BLaER1 treated with 17β-estradiol and CSF1 and Interleukin-3, amounts not matched to agents 10 nM and 100 nM (cell line): ENCODE data around the gene DYNC2H1.

ENCODE experiments used
- H3K27ac ChIP-seq, 11 experiments: shearing (Covaris generic); formaldehyde crosslinking; 2 replicates each; pipeline ENCODE4 v1.8.1; 2022
- H3K27me3 ChIP-seq, 11 experiments: shearing (Covaris generic); formaldehyde crosslinking; 2 replicates each; pipeline ENCODE4 v1.8.1; 2022
- H3K36me3 ChIP-seq, 11 experiments: shearing (Covaris generic); formaldehyde crosslinking; 2 replicates each; pipeline ENCODE4 v1.8.1; 2022
- H3K4me1 ChIP-seq, 10 experiments: shearing (Covaris generic); formaldehyde crosslinking; 2 replicates each; pipeline ENCODE4 v1.8.1; 2022
- H3K4me2 ChIP-seq, 11 experiments: shearing (Covaris generic); formaldehyde crosslinking; 2 replicates each; pipeline ENCODE4 v1.8.1; 2022
- H3K4me3 ChIP-seq, 10 experiments: shearing (Covaris generic); formaldehyde crosslinking; 2 replicates each; pipeline ENCODE4 v1.8.1; 2022
- H3K9ac ChIP-seq, 11 experiments: shearing (Covaris generic); formaldehyde crosslinking; 2 replicates each; pipeline ENCODE4 v1.8.1; 2022
- H3K9me3 ChIP-seq, 11 experiments: shearing (Covaris generic); formaldehyde crosslinking; replicated peaks in 1 of 11; 2 replicates each; pipeline ENCODE4 v1.8.1; 2022
- H4K20me1 ChIP-seq, 11 experiments: shearing (Covaris generic); formaldehyde crosslinking; 2 replicates each; pipeline ENCODE4 v1.8.1; 2022
- Cebpa-rat ChIP-seq, 11 experiments: shearing (Covaris generic); IDR thresholded peaks; 2 replicates each; pipeline ENCODE4 v1.8.1; 2022

The DYNC2H1 gene

GRCh38 chr11:103327721-103328120 lies 218.5 kb downstream of the DYNC2H1 start:
- H3K4me3 ChIP-seq, result no peak overlapping the region
- no peak overlapping the region for H3K27ac ChIP-seq

GRCh38 chr11:103332409-103332808 lies 223.2 kb downstream of the DYNC2H1 start:
- no peak overlapping the region for H3K4me3 ChIP-seq
- no peaks in the 10 kb centered on the region for H3K27me3 ChIP-seq
- no peak overlapping the region for H3K4me2 ChIP-seq
- 0 out of 20 replicates have a peak, but pooled peaks cover 0 to 4% (median 0%) of the 10 kb centered on the region in 10 experiments for H3K4me1 ChIP-seq
- H4K20me1 ChIP-seq, result no peaks in the 10 kb centered on the region
- no peaks in the 10 kb centered on the region; a peak in 2 of 22 replicates for H3K36me3 ChIP-seq
- no peak for TF ChIP-seq Cebpa-rat (IDR thresholded peaks at IDR 0.05)
- H3K27ac ChIP-seq, result no peak overlapping the region
- no peak overlapping the region for H3K9ac ChIP-seq
- no peaks in the 10 kb centered on the region for H3K9me3 ChIP-seq

More at GRCh38 chr11:103327721-103328120, 218.5 kb downstream of the DYNC2H1 start:
- H3K36me3 ChIP-seq, result peaks cover 0 to 25% (median 0%) of the 10 kb centered on the region in 11 experiments; a peak in 5 of 22 replicates
- no peak overlapping the region for H3K4me2 ChIP-seq
- H3K27me3 ChIP-seq, result no peaks in the 10 kb centered on the region
- no peaks in the 10 kb centered on the region for H4K20me1 ChIP-seq
- no peak overlapping the region for H3K9ac ChIP-seq
- no peaks in the 10 kb centered on the region for H3K9me3 ChIP-seq
- peaks cover 0 to 7% (median 0%) of the 10 kb centered on the region in 10 experiments; a peak in 3 of 20 replicates for H3K4me1 ChIP-seq
- TF ChIP-seq Cebpa-rat (IDR thresholded peaks at IDR 0.05), result no peak

- Histone ChIP-seq H3K36me3 (peaks cover 0 to 12% (median 0%) of the 10 kb centered on the region in 11 experiments; a peak in 1 of 22 replicates), H4K20me1 (no peaks in the 10 kb centered on the region), H3K27me3 (no peaks in the 10 kb centered on the region), H3K4me3 (no peak overlapping the region), H3K4me2 (no peak overlapping the region), H3K9me3 (peaks cover 0 to 5% (median 0%) of the 10 kb centered on the region in 11 experiments; a peak in 3 of 22 replicates), H3K27ac (no peak overlapping the region), H3K4me1 (no peaks in the 10 kb centered on the region), H3K9ac (no peak overlapping the region)
- no peak for TF ChIP-seq Cebpa-rat (IDR thresholded peaks at IDR 0.05)
These were observed 229.6 kb downstream of the DYNC2H1 start for GRCh38 chr11:103338621-103339484.

GRCh38 chr11:103339485-103339857 lies 230.2 kb downstream of the DYNC2H1 start:
- no peak for TF ChIP-seq Cebpa-rat (IDR thresholded peaks at IDR 0.05)
- H3K9me3 ChIP-seq, result peaks cover 0 to 5% (median 0%) of the 10 kb centered on the region in 11 experiments; a peak in 3 of 22 replicates

GRCh38 chr11:103340956-103341355 lies 231.7 kb downstream of the DYNC2H1 start:
- Histone ChIP-seq H3K9me3 (peaks cover 0 to 5% (median 0%) of the 10 kb centered on the region in 11 experiments; a peak in 3 of 22 replicates), H3K4me1 (no peaks in the 10 kb centered on the region), H3K4me3 (no peak overlapping the region), H4K20me1 (no peaks in the 10 kb centered on the region), H3K4me2 (no peak overlapping the region), H3K27ac (no peak overlapping the region), H3K27me3 (no peaks in the 10 kb centered on the region), H3K36me3 (peaks cover 0 to 12% (median 0%) of the 10 kb centered on the region in 11 experiments; a peak in 1 of 22 replicates), H3K9ac (no peak overlapping the region)
- TF ChIP-seq Cebpa-rat (IDR thresholded peaks at IDR 0.05), result no peak

More at GRCh38 chr11:103339485-103339857, 230.2 kb downstream of the DYNC2H1 start:
- Histone ChIP-seq H3K36me3 (peaks cover 0 to 12% (median 0%) of the 10 kb centered on the region in 11 experiments; a peak in 1 of 22 replicates), H3K27ac (no peak overlapping the region), H3K27me3 (no peaks in the 10 kb centered on the region), H4K20me1 (no peaks in the 10 kb centered on the region), H3K4me1 (no peaks in the 10 kb centered on the region), H3K4me2 (no peak overlapping the region), H3K9ac (no peak overlapping the region), H3K4me3 (no peak overlapping the region)

- H3K27ac ChIP-seq, result no peak overlapping the region
- no peak overlapping the region for H3K4me3 ChIP-seq
- no peak overlapping the region for H3K4me2 ChIP-seq
- no peaks in the 10 kb centered on the region for H3K27me3 ChIP-seq
- no peaks in the 10 kb centered on the region for H4K20me1 ChIP-seq
- H3K9me3 ChIP-seq, result peaks cover 0 to 11% (median 0%) of the 10 kb centered on the region in 11 experiments; a peak in 5 of 22 replicates
- no peak overlapping the region for H3K9ac ChIP-seq
- H3K4me1 ChIP-seq, result no peaks in the 10 kb centered on the region
- peaks cover 0 to 4% (median 0%) of the 10 kb centered on the region in 11 experiments; a peak in 1 of 22 replicates for H3K36me3 ChIP-seq
- no peak for TF ChIP-seq Cebpa-rat (IDR thresholded peaks at IDR 0.05)
These were observed 235.7 kb downstream of the DYNC2H1 start for GRCh38 chr11:103344886-103345285.

GRCh38 chr11:103349595-103349994 lies 240.4 kb downstream of the DYNC2H1 start:
- peaks cover 0 to 8% (median 0%) of the 10 kb centered on the region in 11 experiments; a peak in 2 of 22 replicates for H3K9me3 ChIP-seq
- no peaks in the 10 kb centered on the region for H3K36me3 ChIP-seq
- no peak overlapping the region for H3K9ac ChIP-seq
- H3K4me3 ChIP-seq, result no peak overlapping the region
- no peak overlapping the region for H3K4me2 ChIP-seq
- H3K27me3 ChIP-seq, result no peaks in the 10 kb centered on the region
- H3K27ac ChIP-seq, result no peak overlapping the region
- H4K20me1 ChIP-seq, result no peaks in the 10 kb centered on the region
- TF ChIP-seq Cebpa-rat (IDR thresholded peaks at IDR 0.05), result no peak
- H3K4me1 ChIP-seq, result no peaks in the 10 kb centered on the region

GRCh38 chr11:103354656-103355055 lies 245.4 kb downstream of the DYNC2H1 start:
- H3K4me3 ChIP-seq, result no peak overlapping the region
- no peaks in the 10 kb centered on the region for H3K4me1 ChIP-seq
- H3K9ac ChIP-seq, result no peak overlapping the region
- no peaks in the 10 kb centered on the region for H3K9me3 ChIP-seq
- peaks cover 0 to 7% (median 0%) of the 10 kb centered on the region in 11 experiments; a peak in 1 of 22 replicates for H3K36me3 ChIP-seq
- TF ChIP-seq Cebpa-rat (IDR thresholded peaks at IDR 0.05), result no peak
- no peak overlapping the region for H3K4me2 ChIP-seq
- no peaks in the 10 kb centered on the region for H4K20me1 ChIP-seq
- no peaks in the 10 kb centered on the region for H3K27me3 ChIP-seq
- no peak overlapping the region for H3K27ac ChIP-seq

- H3K4me1 ChIP-seq, result no peaks in the 10 kb centered on the region
- H3K4me2 ChIP-seq, result no peak overlapping the region
- TF ChIP-seq Cebpa-rat (IDR thresholded peaks at IDR 0.05), result no peak
- no peak overlapping the region for H3K9ac ChIP-seq
- H4K20me1 ChIP-seq, result no peaks in the 10 kb centered on the region
- no peaks in the 10 kb centered on the region for H3K27me3 ChIP-seq
- H3K36me3 ChIP-seq, result peaks cover 0 to 10% (median 0%) of the 10 kb centered on the region in 11 experiments; a peak in 1 of 22 replicates
- no peak overlapping the region for H3K27ac ChIP-seq
- no peaks in the 10 kb centered on the region for H3K9me3 ChIP-seq
- H3K4me3 ChIP-seq, result no peak overlapping the region
These were observed 249.0 kb downstream of the DYNC2H1 start for GRCh38 chr11:103358251-103358650.
